Measurements from ENCODE around the gene PSME3. TPM values are rescaled to one million over a fixed set of nuclear protein-coding genes. Genes with fewer than 3 reads are reported as not detected.

PSME3 gene
- total and polyA plus RNA-seq, 2 experiments from 2014 or later = 86.4 to 99.5 TPM

DNA sequence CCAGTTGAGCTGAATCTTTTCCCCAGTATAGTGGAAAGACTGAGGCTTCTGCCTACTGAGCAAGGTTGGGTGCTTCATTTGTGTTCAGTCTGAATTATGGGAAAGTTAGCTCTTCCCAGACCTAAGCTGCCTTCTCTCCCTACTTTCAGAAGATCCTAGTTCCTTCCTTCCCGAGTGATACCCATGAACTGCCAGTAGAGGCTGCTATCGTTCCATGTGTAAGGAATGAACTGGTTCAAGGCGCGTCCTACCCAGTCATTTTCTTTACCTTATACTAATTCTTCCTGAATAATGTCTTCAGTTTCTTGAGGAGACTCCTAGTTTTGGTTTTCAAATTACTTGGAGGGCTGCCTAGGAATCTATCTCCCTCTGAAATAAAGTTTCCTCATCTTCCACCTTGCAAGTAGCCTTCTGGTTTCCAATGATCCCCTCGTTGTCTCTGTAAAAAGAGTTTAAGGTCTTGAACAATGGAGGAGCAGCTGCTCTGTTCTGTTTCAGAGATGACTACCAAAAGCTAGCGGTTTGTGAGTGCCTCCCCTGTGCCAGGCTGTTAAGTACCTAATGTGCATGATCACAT, 10.2 kb downstream of the PSME3 start:
- Histone ChIP-seq H3K4me1 (ENCODE audit: insufficient read depth) (no peaks in the 10 kb centered on the region), H3K4me3 (no peak overlapping the region), H2AFZ (no peak overlapping the region), H4K20me1 (ENCODE audit: insufficient read depth, poor library complexity, severe bottlenecking) (no peaks in the 10 kb centered on the region), H3K9me2 (replicated peaks; ENCODE audit: insufficient read depth) (no peaks in the 10 kb centered on the region), H3K27ac (no peak overlapping the region), H3K9me3 (ENCODE audit: low read depth) (no peaks in the 10 kb centered on the region), H3K79me2 (no peaks in the 10 kb centered on the region), H3K27me3 (no peaks in the 10 kb centered on the region), H3K4me2 (no peak overlapping the region), H3K36me3 (replicated peaks; ENCODE audit: insufficient read depth, low read depth) (no peaks in the 10 kb centered on the region)
- DNase-seq (ENCODE audit: low spot score) = peak; percentile 80
- TF ChIP-seq EZH2 (IDR thresholded peaks at IDR 0.05; ENCODE audit: borderline replicate concordance) (no peak), EZH2phosphoT487 (IDR thresholded peaks at IDR 0.05; ENCODE audit: low read depth, severe bottlenecking, unreplicated experiment) (no peak)
- TF ChIP-seq, protein P1, sequence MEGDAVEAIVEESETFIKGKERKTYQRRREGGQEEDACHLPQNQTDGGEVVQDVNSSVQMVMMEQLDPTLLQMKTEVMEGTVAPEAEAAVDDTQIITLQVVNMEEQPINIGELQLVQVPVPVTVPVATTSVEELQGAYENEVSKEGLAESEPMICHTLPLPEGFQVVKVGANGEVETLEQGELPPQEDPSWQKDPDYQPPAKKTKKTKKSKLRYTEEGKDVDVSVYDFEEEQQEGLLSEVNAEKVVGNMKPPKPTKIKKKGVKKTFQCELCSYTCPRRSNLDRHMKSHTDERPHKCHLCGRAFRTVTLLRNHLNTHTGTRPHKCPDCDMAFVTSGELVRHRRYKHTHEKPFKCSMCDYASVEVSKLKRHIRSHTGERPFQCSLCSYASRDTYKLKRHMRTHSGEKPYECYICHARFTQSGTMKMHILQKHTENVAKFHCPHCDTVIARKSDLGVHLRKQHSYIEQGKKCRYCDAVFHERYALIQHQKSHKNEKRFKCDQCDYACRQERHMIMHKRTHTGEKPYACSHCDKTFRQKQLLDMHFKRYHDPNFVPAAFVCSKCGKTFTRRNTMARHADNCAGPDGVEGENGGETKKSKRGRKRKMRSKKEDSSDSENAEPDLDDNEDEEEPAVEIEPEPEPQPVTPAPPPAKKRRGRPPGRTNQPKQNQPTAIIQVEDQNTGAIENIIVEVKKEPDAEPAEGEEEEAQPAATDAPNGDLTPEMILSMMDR (IDR thresholded peaks at IDR 0.05; ENCODE audit: poor library complexity) = peak; percentile 85
- 45% methylated on average over 6 of the region's 6 CpGs for WGBS (ENCODE audit: low lambda C conversion rate, missing lambda C conversion rate)

DNA sequence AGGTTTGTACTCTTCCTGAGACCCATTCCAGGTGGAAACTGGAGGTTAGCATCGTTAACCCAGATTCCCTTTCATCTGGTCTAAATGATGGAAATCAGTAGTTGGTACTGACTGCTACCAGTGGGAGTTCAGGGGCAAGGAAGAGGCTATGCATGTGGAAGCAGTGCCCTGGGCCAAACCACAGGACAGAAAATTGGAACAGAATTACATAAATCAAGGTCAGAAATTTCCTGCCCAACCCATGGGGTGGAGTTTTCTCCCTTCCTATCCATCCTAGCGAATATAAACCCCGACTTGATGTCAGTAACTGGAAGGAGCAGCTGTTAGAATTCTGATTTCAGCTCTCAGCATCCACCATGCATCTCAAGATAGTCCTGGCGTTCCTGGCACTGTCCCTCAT, 11.1 kb downstream of the PSME3 start, which contains the start of gene AOC2:
Gene AOC2 (plus strand): TSS at position 310 of the 400 bp plus-strand sequence. CDS start 47 bp downstream, at position 357.
- Histone ChIP-seq H3K36me3 (replicated peaks; ENCODE audit: insufficient read depth, low read depth) (no peaks in the 10 kb centered on the region), H3K79me2 (no peaks in the 10 kb centered on the region), H3K27me3 (no peaks in the 10 kb centered on the region), H3K4me1 (ENCODE audit: insufficient read depth) (no peaks in the 10 kb centered on the region), H3K4me3 (no peak within 1 kb of the TSS), H3K4me2 (no peak within 1 kb of the TSS), H2AFZ (no peak within 1 kb of the TSS), H4K20me1 (ENCODE audit: insufficient read depth, poor library complexity, severe bottlenecking) (no peaks in the 10 kb centered on the region), H3K9me3 (ENCODE audit: low read depth) (no peaks in the 10 kb centered on the region), H3K9me2 (replicated peaks; ENCODE audit: insufficient read depth) (no peaks in the 10 kb centered on the region), H3K27ac (no peak within 1 kb of the TSS)
- 91% methylated on average over 4 of the region's 4 CpGs for WGBS (ENCODE audit: low lambda C conversion rate, missing lambda C conversion rate)
- no peak for DNase-seq (ENCODE audit: low spot score)
- no peak for TF ChIP-seq EZH2phosphoT487 (IDR thresholded peaks at IDR 0.05; ENCODE audit: low read depth, severe bottlenecking, unreplicated experiment)
- no peak for TF ChIP-seq EZH2 (IDR thresholded peaks at IDR 0.05; ENCODE audit: borderline replicate concordance)
- TF ChIP-seq, protein P1 (IDR thresholded peaks at IDR 0.05; ENCODE audit: poor library complexity) = no peak

DNA sequence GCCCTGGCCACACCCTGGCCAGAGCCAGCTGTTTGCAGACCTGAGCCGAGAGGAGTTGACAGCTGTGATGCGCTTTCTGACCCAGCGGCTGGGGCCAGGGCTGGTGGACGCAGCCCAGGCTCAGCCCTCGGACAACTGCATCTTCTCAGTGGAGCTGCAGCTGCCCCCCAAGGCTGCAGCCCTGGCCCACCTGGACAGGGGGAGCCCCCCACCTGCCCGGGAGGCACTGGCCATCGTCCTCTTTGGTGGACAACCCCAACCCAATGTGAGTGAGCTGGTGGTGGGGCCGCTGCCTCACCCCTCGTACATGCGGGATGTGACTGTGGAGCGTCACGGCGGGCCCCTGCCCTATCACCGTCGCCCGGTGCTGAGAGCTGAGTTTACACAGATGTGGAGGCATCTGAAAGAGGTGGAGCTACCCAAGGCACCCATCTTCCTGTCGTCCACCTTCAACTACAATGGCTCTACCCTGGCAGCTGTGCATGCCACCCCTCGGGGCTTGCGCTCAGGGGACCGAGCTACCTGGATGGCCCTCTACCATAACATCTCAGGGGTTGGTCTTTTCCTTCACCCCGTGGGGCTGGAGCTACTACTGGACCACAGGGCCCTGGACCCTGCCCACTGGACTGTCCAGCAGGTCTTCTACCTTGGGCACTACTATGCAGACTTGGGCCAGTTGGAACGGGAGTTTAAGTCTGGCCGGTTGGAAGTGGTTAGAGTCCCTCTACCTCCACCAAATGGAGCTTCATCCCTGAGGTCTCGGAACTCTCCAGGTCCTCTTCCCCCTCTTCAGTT, 11.8 kb downstream of the PSME3 start:
- Histone ChIP-seq H2AFZ (no peak overlapping the region), H4K20me1 (ENCODE audit: insufficient read depth, poor library complexity, severe bottlenecking) (no peaks in the 10 kb centered on the region), H3K36me3 (replicated peaks; ENCODE audit: insufficient read depth, low read depth) (no peaks in the 10 kb centered on the region), H3K27ac (no peak overlapping the region), H3K79me2 (no peaks in the 10 kb centered on the region), H3K9me2 (replicated peaks; ENCODE audit: insufficient read depth) (no peaks in the 10 kb centered on the region), H3K4me1 (ENCODE audit: insufficient read depth) (no peaks in the 10 kb centered on the region), H3K4me3 (no peak overlapping the region), H3K27me3 (peaks cover 6% of the 10 kb centered on the region), H3K4me2 (no peak overlapping the region), H3K9me3 (ENCODE audit: low read depth) (no peaks in the 10 kb centered on the region)
- TF ChIP-seq, protein P1 (IDR thresholded peaks at IDR 0.05; ENCODE audit: poor library complexity) = no peak
- TF ChIP-seq EZH2phosphoT487 (IDR thresholded peaks at IDR 0.05; ENCODE audit: low read depth, severe bottlenecking, unreplicated experiment) (no peak), EZH2 (IDR thresholded peaks at IDR 0.05; ENCODE audit: borderline replicate concordance) (no peak)
- WGBS (ENCODE audit: low lambda C conversion rate, missing lambda C conversion rate) = 95% methylated on average over 20 of the region's 24 CpGs
- DNase-seq (ENCODE audit: low spot score) = no peak
